H1 (cell line): ENCODE results near the gene DCTN5. TPM values are rescaled to one million over a fixed set of nuclear protein-coding genes. Genes with fewer than 3 reads are reported as not detected.

Source experiments
- CTCF ChIA-PET: fragments of 300-600 bp; sonication (Branson Sonifier 250); formaldehyde crosslinking; loops from one replicate; lab custom pipeline; 2021; ENCODE audit not compliant: partially characterized antibody; lab: Charles Lee
- POLR2A ChIA-PET: fragments of 300-600 bp; sonication (Branson Sonifier 250); formaldehyde crosslinking; loops from one replicate; lab custom pipeline; 2021; ENCODE audit warnings: inconsistent platforms; ENCODE audit not compliant: partially characterized antibody; lab: Charles Lee
- DNase-seq, 2 experiments: peaks; one replicate each; pipeline versions ENCODE4 v3.0.0 to v3.0.0-alpha.2; 2010 to 2022; ENCODE audit warnings: low spot score in 2 of 2, low read depth in 1 of 2, mixed read lengths in 1 of 2
- FAIRE-seq: peaks from 2 replicates; lab custom pipeline; 2011; peaks lifted over from hg19 to GRCh38; lab: Jason Lieb, UNC
- H2AFZ ChIP-seq: 2 replicates; pipeline ENCODE4 v1.8.1; 2012; ENCODE audit warnings: low read length, inconsistent platforms
- H2AK5ac ChIP-seq: 2 replicates; pipeline ENCODE4 v1.6.1; 2013; ENCODE audit warnings: low read depth, low read length
- H2BK120ac ChIP-seq: replicated peaks from 2 replicates; pipeline ENCODE3; 2013; ENCODE audit warnings: low read depth, low read length, inconsistent platforms
- H2BK12ac ChIP-seq: 2 replicates; pipeline ENCODE4 v1.6.1; 2013; ENCODE audit warnings: low read depth, low read length
- H2BK15ac ChIP-seq: 2 replicates; pipeline ENCODE4 v1.6.1; 2013; ENCODE audit warnings: low read length
- H2BK20ac ChIP-seq: 2 replicates; pipeline ENCODE4 v1.6.1; 2013; ENCODE audit warnings: low read length
- H2BK5ac ChIP-seq: 2 replicates; pipeline ENCODE4 v1.6.1; 2013; ENCODE audit warnings: low read depth, low read length
- H3K14ac ChIP-seq: 2 replicates; pipeline ENCODE4 v1.6.1; 2013; ENCODE audit warnings: inconsistent platforms; ENCODE audit not compliant: insufficient read length
- H3K18ac ChIP-seq: 2 replicates; pipeline ENCODE4 v1.6.1; 2013; ENCODE audit warnings: low read length; ENCODE audit errors: extremely low read depth
- H3K23ac ChIP-seq: 2 replicates; pipeline ENCODE4 v1.6.1; 2013; ENCODE audit warnings: inconsistent platforms; ENCODE audit not compliant: insufficient read length
- H3K23me2 ChIP-seq: 2 replicates; pipeline ENCODE4 v1.6.1; 2013; ENCODE audit warnings: low read depth, low read length
- H3K27ac ChIP-seq: 2 replicates; pipeline ENCODE4 v1.6.1; 2011; ENCODE audit warnings: low read depth, low read length, inconsistent platforms
- H3K27me3 ChIP-seq, 4 experiments: replicated peaks in 1 of 4; 1 replicate in 1 of 4; 2 replicates in 3 of 4; pipeline versions ENCODE4 v1.6.1 to v1.8.1; 2011 to 2013; ENCODE audit warnings: low read length in 3 of 4, mild to moderate bottlenecking in 3 of 4, inconsistent platforms in 2 of 4, mixed read lengths in 2 of 4, moderate library complexity in 1 of 4; ENCODE audit not compliant: control insufficient read depth in 3 of 4, insufficient read depth in 3 of 4; ENCODE audit errors: extremely low read depth in 1 of 4
- H3K36me3 ChIP-seq, 4 experiments: 2 replicates each; pipeline versions ENCODE4 v1.6.1 to v1.8.1; 2011 to 2013; ENCODE audit warnings: mild to moderate bottlenecking in 4 of 4, low read length in 3 of 4, moderate library complexity in 2 of 4, control low read depth in 1 of 4, inconsistent platforms in 1 of 4; ENCODE audit not compliant: insufficient read depth in 4 of 4, control insufficient read depth in 2 of 4
- H3K4ac ChIP-seq: replicated peaks from 2 replicates; pipeline ENCODE3; 2013; ENCODE audit warnings: low read length, low read depth, mixed read lengths, inconsistent platforms; ENCODE audit not compliant: insufficient read length
- H3K4me1 ChIP-seq, 4 experiments: replicated peaks in 1 of 4; 1 replicate in 1 of 4; 2 replicates in 3 of 4; pipeline versions ENCODE4 v1.6.1 to v1.8.1; 2011 to 2013; ENCODE audit warnings: low read length in 3 of 4, inconsistent platforms in 2 of 4, mixed read lengths in 1 of 4; ENCODE audit not compliant: insufficient read depth in 4 of 4, control insufficient read depth in 3 of 4
- H3K4me2 ChIP-seq, 2 experiments: 2 replicates each; pipeline versions ENCODE4 v1.6.1 to v1.8.1; 2011 to 2013; ENCODE audit warnings: low read depth in 2 of 2, low read length in 2 of 2, control low read depth in 1 of 2, inconsistent platforms in 1 of 2, mild to moderate bottlenecking in 1 of 2; ENCODE audit not compliant: insufficient read depth in 1 of 2
- H3K4me3 ChIP-seq, 4 experiments: fragments of 200-600, 300-600 bp in 1 of 4; sonication (generic), shearing (Covaris generic), sonication (Bioruptor Twin) in 1 of 4; 2 replicates each; pipeline versions ENCODE4 v1.5.1 to v1.8.1; 2011 to 2016; ENCODE audit warnings: low read length in 4 of 4, low read depth in 3 of 4, control low read depth in 2 of 4, inconsistent platforms in 2 of 4, mild to moderate bottlenecking in 2 of 4, mixed read lengths in 1 of 4, moderate library complexity in 1 of 4; ENCODE audit not compliant: insufficient read depth in 2 of 4; ENCODE audit errors: extremely low read depth in 1 of 4
- H3K56ac ChIP-seq: replicated peaks from 2 replicates; pipeline ENCODE3; 2013; ENCODE audit warnings: low read depth, mild to moderate bottlenecking, mixed read lengths, low read length, inconsistent platforms; ENCODE audit not compliant: insufficient read length
- H3K79me1 ChIP-seq: 2 replicates; pipeline ENCODE4 v1.6.1; 2013; ENCODE audit warnings: low read depth, low read length, control low read depth
- H3K79me2 ChIP-seq, 2 experiments: 2 replicates each; pipeline versions ENCODE4 v1.6.1 to v1.8.1; 2012 to 2013; ENCODE audit warnings: low read length in 2 of 2, mild to moderate bottlenecking in 2 of 2, inconsistent platforms in 1 of 2; ENCODE audit not compliant: insufficient read depth in 2 of 2, control insufficient read depth in 1 of 2
- H3K9ac ChIP-seq, 4 experiments: replicated peaks in 1 of 4; 1 replicate in 1 of 4; 2 replicates in 3 of 4; pipeline versions ENCODE4 v1.6.1 to v1.8.1; 2011 to 2013; ENCODE audit warnings: low read depth in 3 of 4, low read length in 3 of 4, control low read depth in 2 of 4, mild to moderate bottlenecking in 2 of 4, moderate library complexity in 2 of 4, inconsistent platforms in 1 of 4; ENCODE audit errors: extremely low read depth in 1 of 4
- H3K9me3 ChIP-seq, 2 experiments: 2 replicates each; pipeline versions ENCODE4 v1.6.1 to v1.8.1; 2012 to 2013; ENCODE audit warnings: mild to moderate bottlenecking in 2 of 2, moderate library complexity in 2 of 2, control low read depth in 1 of 2, inconsistent platforms in 1 of 2, low read depth in 1 of 2, low read length in 1 of 2, mixed read lengths in 1 of 2; ENCODE audit not compliant: insufficient read depth in 2 of 2
- H4K20me1 ChIP-seq, 2 experiments: replicated peaks in 1 of 2; 2 replicates each; pipeline versions ENCODE3 to v1.8.1; 2011 to 2013; ENCODE audit warnings: inconsistent platforms in 2 of 2, low read length in 2 of 2, mild to moderate bottlenecking in 1 of 2; ENCODE audit not compliant: insufficient read depth in 2 of 2, control insufficient read depth in 1 of 2
- H4K5ac ChIP-seq: 2 replicates; pipeline ENCODE4 v1.6.1; 2013; ENCODE audit warnings: low read length, low read depth, mixed read lengths, inconsistent platforms; ENCODE audit not compliant: insufficient read length
- H4K8ac ChIP-seq: 2 replicates; pipeline ENCODE4 v1.8.0; 2013; ENCODE audit warnings: mild to moderate bottlenecking, moderate library complexity, low read length, inconsistent platforms; ENCODE audit not compliant: insufficient read depth; ENCODE audit errors: extremely low read depth
- H4K91ac ChIP-seq: replicated peaks from 2 replicates; pipeline ENCODE3; 2013; ENCODE audit warnings: low read length, mixed read lengths, inconsistent platforms; ENCODE audit not compliant: insufficient read length
- BACH1 ChIP-seq: IDR thresholded peaks from 2 replicates; pipeline ENCODE4 v1.6.1; 2012; ENCODE audit warnings: low read length, improper control_type of control experiment
- CBX8 ChIP-seq: fragments of 300-800, 300-1000 bp; sonication (generic); IDR thresholded peaks from 2 replicates; pipeline ENCODE4 v1.7.1; 2016; ENCODE audit warnings: low read depth, low read length, borderline replicate concordance
- CEBPB ChIP-seq: IDR thresholded peaks from 2 replicates; pipeline ENCODE4 v1.6.1; 2012; ENCODE audit warnings: low read depth, low read length
- CHD1 ChIP-seq: IDR thresholded peaks from 2 replicates; pipeline ENCODE4 v1.6.1; 2012; ENCODE audit warnings: low read depth, low read length, improper control_type of control experiment
- CTCF ChIP-seq, 3 experiments: IDR thresholded peaks; 1 replicate in 2 of 3; 2 replicates in 1 of 3; pipeline versions ENCODE4 v1.5.1 to v1.6.1; 2011; ENCODE audit warnings: low read length in 3 of 3, mild to moderate bottlenecking in 3 of 3, inconsistent platforms in 2 of 3, low read depth in 1 of 3, moderate library complexity in 1 of 3; ENCODE audit not compliant: insufficient read depth in 1 of 3; ENCODE audit errors: control extremely low read depth in 1 of 3
- EP300 ChIP-seq, 2 experiments: IDR thresholded peaks; 1 replicate in 1 of 2; 2 replicates in 1 of 2; pipeline ENCODE4 v1.6.1; 2011 to 2012; ENCODE audit warnings: low read depth in 2 of 2, low read length in 2 of 2, mild to moderate bottlenecking in 2 of 2, borderline replicate concordance in 1 of 2, inconsistent platforms in 1 of 2, moderate library complexity in 1 of 2
- FOSL1 ChIP-seq: IDR thresholded peaks from 2 replicates; pipeline ENCODE4 v1.6.1; 2011; ENCODE audit warnings: mild to moderate bottlenecking, low read depth, low read length, moderate library complexity; ENCODE audit not compliant: insufficient read depth
- RXRA ChIP-seq: IDR thresholded peaks from 2 replicates; pipeline ENCODE4 v1.6.1; 2011; ENCODE audit warnings: low read depth, mild to moderate bottlenecking, low read length, moderate library complexity; ENCODE audit not compliant: insufficient read depth
- SAP30 ChIP-seq: fragments of 300-600 bp; sonication (generic); IDR thresholded peaks from 2 replicates; pipeline ENCODE4 v1.7.1; 2012; ENCODE audit warnings: low read length, moderate library complexity, mild to moderate bottlenecking, inconsistent platforms; ENCODE audit not compliant: insufficient read depth, insufficient replicate concordance
- SRF ChIP-seq: IDR thresholded peaks from 2 replicates; pipeline ENCODE4 v1.6.1; 2011; ENCODE audit warnings: mild to moderate bottlenecking, low read depth, low read length, moderate library complexity
- WGBS, 2 experiments: shearing (Covaris generic) in 1 of 2; methylation state at CpG; one replicate each; pipeline versions ENCODE4 v1.1.6 to v1.1.7; 2013 to 2015; ENCODE audit warnings: low lambda C conversion rate in 2 of 2, mixed read lengths in 2 of 2, inconsistent platforms in 1 of 2, low coverage in 1 of 2, missing lambda C conversion rate in 1 of 2; ENCODE audit not compliant: insufficient replicate concordance in 2 of 2, insufficient coverage in 1 of 2, insufficient read length in 1 of 2; ENCODE audit errors: extremely low coverage in 1 of 2, missing lambda C conversion rate in 1 of 2; 5-methylcytosine and 5-hydroxymethylcytosine counted together
- polyA plus RNA-seq, 7 experiments: library from polyadenylated mRNA; depleted of rRNA in 3 of 7; stranded (reverse) in 5 of 7; unstranded in 2 of 7; fragments of >200 nt in 5 of 7; fragments of 200-250 nt in 2 of 7; gene quantifications; 1 replicate in 5 of 7; 2 replicates in 1 of 7; 4 replicates in 1 of 7; pipeline versions ENCODE4 v1.2.1 to v1.2.3, GENCODE V29; 2011 to 2013; ENCODE audit warnings: missing spikeins in 2 of 7, mixed read lengths in 2 of 7
- total RNA-seq: library from RNA; stranded (reverse); fragmentation: NEBNext Ultra II Directional; extraction: Animal tissue kit (Norgen Biotek cat#: 25700); gene quantifications from 2 replicates; pipeline ENCODE4 v1.2.1, GENCODE V29; 2021

Gene DCTN5
- total and polyA plus RNA-seq, 2 of the 8 experiments (the other 6 are each of a cell fraction or from before 2014, with no cell fraction given) = 36.0 to 74.0 TPM

GRCh38 chr16:23615805-23616204 is 25.5 kb upstream of the DCTN5 start:
- no peak overlapping the region for H3K4ac ChIP-seq
- WGBS, 2 experiments = 91% methylated on average over 9 of the region's 9 CpGs; no CpG with 5 or more reads in 1 of the 2 experiments
- H2BK120ac ChIP-seq = no peak overlapping the region
- H3K4me1 ChIP-seq = no peaks in the 10 kb centered on the region
- no peak overlapping the region for H2AFZ ChIP-seq
- no peak overlapping the region for H3K9ac ChIP-seq
- H3K79me1 ChIP-seq = no peaks in the 10 kb centered on the region
- H4K20me1 ChIP-seq = peaks cover 0 to 1% of the 10 kb centered on the region in 2 experiments
- H3K79me2 ChIP-seq = no peaks in the 10 kb centered on the region
- H3K27ac ChIP-seq = no peak overlapping the region
- H2BK5ac ChIP-seq = no peak overlapping the region
- H3K56ac ChIP-seq = no peak overlapping the region
- no peaks in the 10 kb centered on the region for H3K9me3 ChIP-seq
- ChIA-PET POLR2A (interaction anchor here (1.0 to 2.2 kb wide), 2 partner anchors 11 kb away, joined by 3 to 10 read pairs; no protein-coding TSS in a partner anchor), CTCF (interaction anchor here (2.2 kb wide), 1 partner anchor 19 kb away, joined by 9 read pairs; the partner anchor contains the start of gene NDUFAB1)
- FAIRE-seq = no peak
- H3K4me3 ChIP-seq = no peak overlapping the region
- H3K18ac ChIP-seq = no peak overlapping the region
- H2BK20ac ChIP-seq = no peak overlapping the region
- H4K5ac ChIP-seq = no peak overlapping the region
- no peak overlapping the region for H2BK12ac ChIP-seq
- no peak for DNase-seq
- no peak overlapping the region for H4K8ac ChIP-seq
- H2BK15ac ChIP-seq = no peak overlapping the region
- no peak overlapping the region for H3K14ac ChIP-seq
- no peaks in the 10 kb centered on the region for H3K27me3 ChIP-seq
- no peak overlapping the region for H4K91ac ChIP-seq
- H3K23me2 ChIP-seq = no peaks in the 10 kb centered on the region
- no peak overlapping the region for H3K23ac ChIP-seq
- H2AK5ac ChIP-seq = no peak overlapping the region
- no peak overlapping the region for H3K4me2 ChIP-seq
- H3K36me3 ChIP-seq = peaks cover 9 to 53% (median 25%) of the 10 kb centered on the region in 4 experiments
- TF ChIP-seq SAP30 = no peak
- no peak for TF ChIP-seq SRF
- no peak for TF ChIP-seq CBX8
- TF ChIP-seq EP300 (IDR thresholded peaks at IDR 0.05; ENCODE audit: borderline replicate concordance in 1 of 2, low read depth in 2 of 2, low read length in 2 of 2) = no peak
- no peak for TF ChIP-seq CHD1
- no peak for TF ChIP-seq FOSL1
- TF ChIP-seq BACH1 = no peak
- no peak for TF ChIP-seq CEBPB
- TF ChIP-seq CTCF (IDR thresholded peaks at IDR 0.05; ENCODE audit: control extremely low read depth in 1 of 3, insufficient read depth in 1 of 3, low read depth in 1 of 3, low read length in 3 of 3) = no peak
- TF ChIP-seq RXRA = no peak
